SJCRH30 (cell line): Measurements from ENCODE around the gene CRYBB3. TPM values are rescaled to one million over a fixed set of nuclear protein-coding genes. Genes with fewer than 3 reads are reported as not detected.
A peak's percentile ranks its signal among the peaks of the same experiment; 100 is the strongest.
"Not testable (repeated sequence)": the region's sequence is repeated elsewhere in the genome, so short reads cannot be mapped to it uniquely, and the experiment has no call there.

Experiments used
- DNase-seq, 2 experiments: peaks; one replicate each; pipeline ENCODE4 v3.0.0-alpha.2; 2015 to 2020
- H3K27ac ChIP-seq: fragments of 250-450 bp; sonication (Bioruptor Pico); 2 replicates; pipeline ENCODE4 v1.5.1; 2020; ENCODE audit warnings: mild to moderate bottlenecking, moderate library complexity
- H3K27me3 ChIP-seq: fragments of 250-450 bp; sonication (Bioruptor Pico); 2 replicates; pipeline ENCODE4 v1.5.1; 2020; ENCODE audit warnings: mild to moderate bottlenecking, moderate library complexity
- H3K36me3 ChIP-seq: fragments of 250-450 bp; sonication (Bioruptor Pico); 2 replicates; pipeline ENCODE4 v1.5.1; 2020; ENCODE audit warnings: mild to moderate bottlenecking, moderate library complexity
- H3K4me1 ChIP-seq: fragments of 250-450 bp; sonication (Bioruptor Pico); 2 replicates; pipeline ENCODE4 v1.5.1; 2020; ENCODE audit warnings: mild to moderate bottlenecking, moderate library complexity
- H3K4me3 ChIP-seq: fragments of 250-450 bp; sonication (Bioruptor Pico); 2 replicates; pipeline ENCODE4 v1.5.1; 2020; ENCODE audit warnings: mild to moderate bottlenecking, moderate library complexity
- H3K9me3 ChIP-seq: fragments of 250-450 bp; sonication (Bioruptor Pico); replicated peaks from 2 replicates; pipeline ENCODE4 v1.5.1; 2020; ENCODE audit warnings: mild to moderate bottlenecking, moderate library complexity
- total RNA-seq: library from RNA; depleted of rRNA; stranded (reverse); fragments of >200 nt; shearing (Covaris generic); gene quantifications from 2 replicates; pipeline ENCODE4 v1.2.3, GENCODE V29; 2014

Gene CRYBB3
- total RNA-seq, 1 experiment from 2014 or later: not detected

DNA sequence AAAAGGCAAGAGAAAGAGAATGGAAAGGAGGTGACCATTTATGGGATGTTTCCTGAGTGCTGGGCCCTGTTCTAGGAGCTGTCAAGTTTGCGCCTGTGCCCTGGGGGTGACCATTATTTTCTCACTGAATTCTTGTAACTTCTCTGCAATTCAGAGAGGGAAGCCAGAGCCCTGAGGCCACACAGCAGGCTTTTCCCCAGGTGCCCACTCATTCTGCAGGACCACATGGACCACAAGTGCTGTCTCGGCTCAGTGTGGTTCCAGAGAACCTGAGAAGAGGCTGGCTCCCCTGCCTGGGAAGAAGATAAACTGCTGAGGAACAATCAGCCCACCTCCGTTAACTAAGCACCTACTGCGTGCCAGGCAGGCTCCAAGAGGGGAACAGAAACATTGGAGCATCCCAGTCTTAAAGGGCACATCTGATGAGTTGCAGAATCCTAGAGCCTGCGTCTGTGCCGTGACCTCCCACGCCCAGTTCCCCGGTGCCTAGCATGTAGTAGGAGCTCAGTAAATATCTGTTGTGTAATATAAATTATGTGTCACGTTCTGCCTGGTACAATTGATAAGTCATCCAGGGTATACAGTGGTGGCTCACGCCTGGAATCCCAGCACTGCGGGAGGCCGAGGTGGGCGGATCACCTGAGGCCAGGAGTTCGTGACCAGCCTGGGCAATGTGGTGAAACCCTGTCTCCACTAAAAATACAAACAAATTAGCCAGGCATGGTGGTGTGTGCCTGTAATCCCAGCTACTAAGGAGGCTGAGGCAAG, 31.6 kb upstream of the CRYBB3 start:
- Histone ChIP-seq H3K4me3 (no peak overlapping the region), H3K27me3 (no peaks in the 10 kb centered on the region), H3K27ac (no peak overlapping the region), H3K4me1 (peaks cover 15% of the 10 kb centered on the region), H3K36me3 (peaks cover 8% of the 10 kb centered on the region), H3K9me3 (no peaks in the 10 kb centered on the region)
- DNase-seq: no peak

DNA sequence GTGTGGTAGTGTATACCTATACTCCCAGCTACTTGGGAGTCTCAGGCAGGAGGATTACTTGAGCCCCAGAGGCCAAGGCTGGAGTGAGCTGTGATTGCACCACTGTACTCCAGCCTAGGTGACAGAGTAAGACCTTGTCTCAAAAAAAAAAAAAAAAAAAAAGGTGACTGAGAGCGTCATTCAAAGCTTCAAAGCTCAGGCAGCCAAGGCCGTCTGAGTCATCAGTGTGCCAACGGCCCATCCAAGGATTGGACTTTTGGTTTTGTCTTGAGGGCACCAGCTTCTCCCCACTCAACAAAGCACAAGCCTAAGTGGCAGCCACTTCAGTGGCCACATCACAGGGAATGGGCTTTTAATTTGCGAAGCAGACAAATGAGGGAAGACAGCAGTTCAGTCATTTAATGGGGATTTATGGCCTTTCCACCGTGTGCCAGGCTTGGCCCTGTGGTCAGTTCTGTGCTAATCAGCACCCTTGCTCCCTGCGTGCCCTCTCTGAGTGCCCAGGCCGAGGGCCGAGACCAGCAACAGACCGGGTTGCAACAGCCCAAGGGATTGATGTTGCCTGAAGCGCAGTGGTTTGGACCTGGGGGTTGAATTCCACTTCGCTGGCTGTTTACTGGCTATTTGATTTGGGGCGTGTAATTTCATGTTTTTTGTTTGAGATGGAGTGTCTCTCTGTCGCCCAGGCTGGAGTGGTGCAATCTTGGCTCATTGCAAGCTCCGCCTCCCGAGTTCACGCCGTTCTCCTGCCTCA, 30.2 kb upstream of the CRYBB3 start:
- no peak overlapping the region for H3K27ac ChIP-seq
- DNase-seq: no peak
- H3K9me3 ChIP-seq: no peaks in the 10 kb centered on the region
- H3K36me3 ChIP-seq: peaks cover 12% of the 10 kb centered on the region
- H3K4me1 ChIP-seq: peaks cover 14% of the 10 kb centered on the region
- H3K4me3 ChIP-seq: no peak overlapping the region
- no peaks in the 10 kb centered on the region for H3K27me3 ChIP-seq

DNA sequence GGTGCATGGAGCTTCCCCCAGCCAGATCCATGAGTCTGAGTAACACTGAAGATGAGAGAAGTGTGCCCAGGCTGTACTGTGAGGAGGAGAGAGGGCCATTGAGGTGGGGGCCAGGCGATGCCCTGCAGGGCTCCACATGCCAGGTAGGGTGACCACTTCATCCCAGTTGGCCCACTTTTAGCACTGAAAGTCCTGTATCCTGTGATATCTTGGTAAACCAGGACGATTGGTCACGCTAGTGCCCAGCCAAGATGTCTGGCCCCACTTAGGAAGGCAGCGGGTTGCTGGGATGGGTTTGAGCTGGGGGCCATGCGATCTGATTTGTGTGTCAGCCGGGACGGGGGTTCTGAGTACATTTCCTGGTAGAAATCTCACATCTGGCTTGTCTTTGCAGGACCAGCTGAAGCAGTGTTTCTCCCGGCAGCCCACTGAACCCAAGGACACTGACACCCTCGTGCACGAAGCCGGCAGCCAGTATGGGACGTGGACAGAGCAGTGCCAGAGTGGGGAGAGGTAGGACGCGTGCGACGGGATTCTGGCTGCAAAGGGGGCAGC, 29.2 kb upstream of the CRYBB3 start:
- H3K36me3 ChIP-seq: peaks cover 23% of the 10 kb centered on the region
- DNase-seq: no peak
- no peaks in the 10 kb centered on the region for H3K27me3 ChIP-seq
- peaks cover 5% of the 10 kb centered on the region for H3K4me1 ChIP-seq
- no peak overlapping the region for H3K27ac ChIP-seq
- no peak overlapping the region for H3K4me3 ChIP-seq
- H3K9me3 ChIP-seq: no peaks in the 10 kb centered on the region

DNA sequence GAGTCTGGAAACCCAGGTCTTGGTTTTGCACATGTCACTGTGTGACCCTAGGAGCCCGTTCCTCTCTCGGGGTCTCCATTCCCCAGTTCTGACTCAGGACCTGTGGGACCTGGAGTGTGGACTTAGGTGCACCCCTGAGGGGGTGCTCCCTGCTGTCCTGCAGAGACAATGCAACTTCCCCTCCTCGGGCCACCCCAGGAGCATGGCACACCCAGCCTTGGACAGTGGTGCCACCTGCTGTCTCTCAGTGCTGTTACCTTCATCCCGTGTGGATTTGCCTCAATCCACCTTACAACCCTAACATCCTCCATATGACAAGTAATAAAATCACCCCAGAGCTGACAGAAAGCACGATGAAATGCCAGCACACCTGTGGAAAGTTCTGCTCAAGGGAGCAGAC, 27.5 kb upstream of the CRYBB3 start:
- Histone ChIP-seq H3K27me3 (no peaks in the 10 kb centered on the region), H3K4me1 (peaks cover 4% of the 10 kb centered on the region; the same call in 1 of the 2 replicates), H3K27ac (no peak overlapping the region), H3K4me3 (no peak overlapping the region), H3K36me3 (peaks cover 39% of the 10 kb centered on the region), H3K9me3 (no peaks in the 10 kb centered on the region)
- peak; percentile 40 to 54 for DNase-seq

DNA sequence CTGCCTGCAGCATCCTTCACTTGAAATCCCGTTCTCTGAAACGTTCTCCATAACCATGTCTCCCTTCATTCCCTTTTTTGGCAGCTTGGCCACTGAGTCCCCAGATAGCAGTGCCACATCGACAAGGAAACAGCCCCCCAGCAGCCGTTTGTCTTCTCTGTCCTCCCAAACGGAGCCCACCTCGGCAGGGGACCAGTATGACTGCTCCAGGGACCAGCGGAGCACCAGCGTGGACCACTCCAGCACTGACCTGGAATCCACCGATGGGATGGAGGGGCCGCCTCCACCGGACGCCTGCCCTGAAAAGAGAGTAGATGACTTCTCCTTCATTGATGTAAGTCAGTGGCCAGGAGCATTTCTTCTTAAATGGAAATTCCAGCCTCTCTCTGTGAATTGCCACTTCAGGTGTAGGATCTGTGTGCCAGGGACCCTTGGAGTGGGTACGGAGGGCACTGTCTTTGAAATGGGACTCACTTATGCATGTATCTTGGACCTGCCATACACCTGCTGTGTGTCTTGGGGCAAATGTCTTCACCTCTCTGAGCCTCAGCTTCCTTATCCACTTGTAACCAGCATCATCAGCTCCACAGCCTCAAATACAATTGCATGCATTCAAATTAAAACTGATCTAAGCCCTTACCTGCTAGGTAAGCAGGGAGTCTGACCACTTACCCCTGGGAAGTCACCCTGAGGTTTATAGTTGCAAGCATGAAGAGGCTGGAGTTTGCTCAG, 25.3 kb upstream of the CRYBB3 start:
- Histone ChIP-seq H3K27me3 (no peaks in the 10 kb centered on the region), H3K27ac (no peak overlapping the region), H3K4me3 (no peak overlapping the region), H3K36me3 (peaks cover 45% of the 10 kb centered on the region), H3K4me1 (peaks cover 4% of the 10 kb centered on the region; the same call in 1 of the 2 replicates), H3K9me3 (no peaks in the 10 kb centered on the region)
- DNase-seq: no peak

DNA sequence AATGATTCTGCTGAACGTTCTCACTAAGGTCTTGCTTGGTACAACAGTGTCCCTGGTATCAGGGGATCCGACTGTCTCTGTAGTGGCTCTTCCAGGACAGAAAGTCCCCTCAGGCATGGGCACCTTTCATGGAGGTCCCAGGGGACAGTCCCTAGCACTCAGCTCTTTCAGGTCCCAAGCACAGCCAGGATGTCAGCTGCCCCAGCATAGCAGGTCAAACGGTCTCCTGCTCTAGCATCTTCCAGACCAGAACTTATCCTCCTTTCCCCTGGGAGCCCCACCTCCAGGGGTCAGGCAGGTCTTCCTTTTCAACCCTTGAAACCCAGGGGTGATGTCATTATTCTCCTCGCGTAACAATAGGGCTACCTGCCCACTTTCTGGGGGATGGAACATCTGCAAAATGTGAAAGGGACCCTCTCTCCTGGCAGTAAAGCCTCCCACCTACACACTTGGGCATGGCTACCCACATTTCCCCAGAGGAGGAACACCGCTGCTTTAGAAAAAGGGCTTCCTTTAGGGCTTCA, 24.7 kb upstream of the CRYBB3 start:
- H3K4me3 ChIP-seq: no peak overlapping the region
- peaks cover 52% of the 10 kb centered on the region for H3K36me3 ChIP-seq
- no peaks in the 10 kb centered on the region for H3K27me3 ChIP-seq
- H3K27ac ChIP-seq: no peak overlapping the region
- H3K4me1 ChIP-seq: peaks cover 4% of the 10 kb centered on the region; the same call in 1 of the 2 replicates
- DNase-seq: no peak
- no peaks in the 10 kb centered on the region for H3K9me3 ChIP-seq

DNA sequence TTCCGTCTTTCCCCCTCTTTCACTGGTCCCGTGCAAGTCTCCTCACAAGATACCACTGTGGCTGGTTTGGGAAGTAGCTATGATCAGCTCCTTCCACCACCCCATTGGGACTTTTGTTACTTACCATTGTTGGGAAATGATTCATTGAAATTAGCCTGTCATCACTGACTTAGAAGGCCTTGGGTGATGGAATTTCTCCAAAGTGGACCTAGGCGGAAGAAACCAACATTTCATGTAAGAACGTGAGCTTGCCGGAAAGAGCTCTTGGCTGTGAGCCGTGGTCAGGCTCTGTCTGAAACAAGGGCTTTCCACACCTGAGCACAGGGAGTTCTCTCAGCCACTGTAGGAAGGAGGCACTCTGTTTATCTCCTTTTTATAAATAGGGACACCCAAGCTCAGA, 23.5 kb upstream of the CRYBB3 start:
- no peak overlapping the region for H3K4me3 ChIP-seq
- DNase-seq: no peak
- H3K36me3 ChIP-seq: peaks cover 59% of the 10 kb centered on the region
- H3K4me1 ChIP-seq: no peaks in the 10 kb centered on the region
- H3K27me3 ChIP-seq: no peaks in the 10 kb centered on the region
- no peaks in the 10 kb centered on the region for H3K9me3 ChIP-seq
- H3K27ac ChIP-seq: no peak overlapping the region

DNA sequence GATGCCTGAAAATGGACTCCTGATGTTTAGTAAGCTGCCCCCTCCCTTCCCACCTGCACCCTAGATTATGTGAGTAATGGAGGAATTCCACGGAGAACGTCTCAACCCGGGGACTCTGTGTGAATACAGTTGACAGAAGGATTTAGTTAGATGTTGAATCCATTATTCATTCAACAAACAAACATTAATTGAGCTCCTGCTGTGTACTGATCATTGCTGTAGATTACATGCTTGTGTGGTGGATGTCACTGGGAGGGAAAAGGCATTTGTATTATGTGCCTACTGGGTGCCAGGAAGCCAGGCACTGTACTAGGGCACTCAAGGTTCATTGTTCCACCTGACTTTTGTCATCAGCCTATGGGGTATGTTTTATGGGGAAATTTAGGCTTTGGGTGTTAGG, 22.9 kb upstream of the CRYBB3 start:
- Histone ChIP-seq H3K4me3 (no peak overlapping the region), H3K4me1 (no peaks in the 10 kb centered on the region), H3K27me3 (no peaks in the 10 kb centered on the region), H3K9me3 (no peaks in the 10 kb centered on the region), H3K36me3 (peaks cover 62% of the 10 kb centered on the region), H3K27ac (no peak overlapping the region)
- DNase-seq: no peak

DNA sequence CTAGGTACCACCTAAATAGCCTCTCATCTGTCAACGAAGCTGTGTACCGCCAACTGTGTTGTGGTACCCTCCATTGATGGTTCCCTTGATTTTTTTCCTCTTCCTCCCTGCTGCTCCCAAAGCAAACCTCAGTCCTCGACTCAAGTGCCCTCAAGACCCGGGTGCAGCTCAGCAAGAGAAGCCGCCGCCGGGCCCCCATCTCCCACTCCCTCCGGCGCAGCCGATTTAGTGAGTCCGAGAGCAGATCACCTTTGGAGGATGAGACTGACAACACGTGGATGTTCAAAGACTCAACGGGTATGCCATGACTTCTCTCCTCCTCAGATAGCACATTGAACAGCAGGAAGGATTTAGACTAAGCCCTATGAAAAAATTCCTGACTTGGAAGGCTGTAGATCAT, 22.4 kb upstream of the CRYBB3 start:
- H3K27me3 ChIP-seq: no peaks in the 10 kb centered on the region
- no peaks in the 10 kb centered on the region for H3K4me1 ChIP-seq
- H3K4me3 ChIP-seq: no peak overlapping the region
- no peak overlapping the region for H3K27ac ChIP-seq
- H3K36me3 ChIP-seq: peaks cover 60% of the 10 kb centered on the region
- no peak for DNase-seq
- no peaks in the 10 kb centered on the region for H3K9me3 ChIP-seq

DNA sequence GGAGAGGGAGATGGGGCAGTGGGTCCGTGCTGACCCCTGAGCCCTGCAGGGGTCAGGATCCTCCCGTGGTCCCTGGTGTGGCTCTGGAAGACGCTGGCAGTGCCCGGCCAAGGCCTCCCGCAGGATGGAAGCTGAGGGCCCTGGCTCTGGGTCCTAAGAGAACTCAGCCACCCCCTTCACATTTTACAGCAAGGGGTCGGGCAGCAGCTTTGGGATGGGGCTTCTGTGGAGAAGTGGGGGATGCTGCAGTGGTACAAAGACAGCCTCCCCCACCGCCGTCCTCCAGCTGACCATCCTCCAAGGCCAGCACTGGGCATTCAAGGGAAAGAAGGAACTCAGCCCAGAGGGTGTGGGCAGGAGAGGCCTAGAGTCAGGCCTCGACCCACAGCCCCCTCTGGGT, 21.8 kb upstream of the CRYBB3 start:
- Histone ChIP-seq H3K4me1 (no peaks in the 10 kb centered on the region), H3K27me3 (no peaks in the 10 kb centered on the region), H3K27ac (no peak overlapping the region), H3K36me3 (peaks cover 62% of the 10 kb centered on the region), H3K4me3 (no peak overlapping the region), H3K9me3 (no peaks in the 10 kb centered on the region)
- no peak for DNase-seq

DNA sequence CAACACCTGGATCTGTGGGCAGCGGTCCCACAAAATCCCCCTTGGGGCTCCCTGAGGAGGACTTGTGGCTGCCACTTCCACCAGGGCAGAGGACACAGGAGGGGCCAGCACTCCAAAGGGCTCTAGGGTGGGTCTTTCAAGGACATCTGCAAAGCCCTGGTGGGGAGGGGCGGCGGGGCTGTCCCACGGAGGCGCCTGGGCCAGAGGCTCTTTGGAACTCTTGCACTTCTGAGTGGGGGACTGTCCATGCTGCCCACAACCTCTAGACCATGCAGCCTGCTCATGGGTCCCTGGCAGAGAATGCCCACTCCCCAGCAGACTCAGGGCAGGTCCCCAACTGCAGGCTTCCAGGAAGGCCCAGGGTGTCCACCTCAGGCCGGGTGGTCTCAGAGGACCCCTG, 21.3 kb upstream of the CRYBB3 start:
- H3K27ac ChIP-seq, DNase-seq, H3K9me3 ChIP-seq: not testable (repeated sequence)

DNA sequence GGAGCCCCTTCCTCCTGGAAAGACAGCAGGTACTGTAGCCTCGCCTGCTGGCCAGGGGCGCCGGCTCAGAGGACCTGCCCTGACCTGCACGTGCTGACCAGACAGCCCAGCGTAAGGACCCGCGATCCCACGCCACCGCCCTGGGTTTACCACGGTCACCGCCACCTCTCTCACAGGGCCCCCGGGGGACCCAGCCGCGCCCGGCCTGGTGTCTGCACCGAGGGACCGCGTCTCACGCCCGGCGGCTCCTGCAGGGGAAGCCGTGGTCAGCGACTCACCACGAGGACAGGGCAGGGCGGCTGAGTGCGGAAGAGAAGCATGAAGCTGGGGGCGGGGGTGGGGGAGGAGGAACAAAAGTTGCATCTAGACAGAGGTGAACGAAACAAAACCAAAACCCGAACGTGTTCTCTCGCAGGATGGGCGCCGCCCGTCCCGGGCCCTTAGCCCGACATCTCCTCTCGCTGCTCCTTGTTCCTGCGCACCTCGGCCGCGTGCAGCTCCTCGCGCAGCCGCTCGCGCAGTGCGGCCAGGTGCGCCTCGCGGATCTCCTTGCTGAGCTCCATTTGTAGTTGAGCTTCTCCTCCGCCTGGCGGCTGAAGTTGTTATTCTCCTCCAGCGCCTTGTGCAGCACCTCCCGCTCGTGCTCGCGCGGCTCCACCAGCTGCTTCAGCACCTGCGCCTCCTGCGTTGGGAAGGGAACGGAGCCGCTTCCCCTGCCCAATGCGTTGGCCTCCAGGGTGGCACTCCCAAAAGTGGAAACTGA, 20.6 kb upstream of the CRYBB3 start:
- H3K4me1 ChIP-seq, H3K27ac ChIP-seq, DNase-seq, H3K27me3 ChIP-seq, H3K4me3 ChIP-seq, H3K9me3 ChIP-seq: not testable (repeated sequence)
- H3K36me3 ChIP-seq: peaks cover 61% of the 10 kb centered on the region

More for the DNA sequence above, 21.3 kb upstream of the CRYBB3 start:
- not testable (repeated sequence) for H3K4me3 ChIP-seq, H3K27me3 ChIP-seq, H3K4me1 ChIP-seq
- peaks cover 63% of the 10 kb centered on the region for H3K36me3 ChIP-seq

DNA sequence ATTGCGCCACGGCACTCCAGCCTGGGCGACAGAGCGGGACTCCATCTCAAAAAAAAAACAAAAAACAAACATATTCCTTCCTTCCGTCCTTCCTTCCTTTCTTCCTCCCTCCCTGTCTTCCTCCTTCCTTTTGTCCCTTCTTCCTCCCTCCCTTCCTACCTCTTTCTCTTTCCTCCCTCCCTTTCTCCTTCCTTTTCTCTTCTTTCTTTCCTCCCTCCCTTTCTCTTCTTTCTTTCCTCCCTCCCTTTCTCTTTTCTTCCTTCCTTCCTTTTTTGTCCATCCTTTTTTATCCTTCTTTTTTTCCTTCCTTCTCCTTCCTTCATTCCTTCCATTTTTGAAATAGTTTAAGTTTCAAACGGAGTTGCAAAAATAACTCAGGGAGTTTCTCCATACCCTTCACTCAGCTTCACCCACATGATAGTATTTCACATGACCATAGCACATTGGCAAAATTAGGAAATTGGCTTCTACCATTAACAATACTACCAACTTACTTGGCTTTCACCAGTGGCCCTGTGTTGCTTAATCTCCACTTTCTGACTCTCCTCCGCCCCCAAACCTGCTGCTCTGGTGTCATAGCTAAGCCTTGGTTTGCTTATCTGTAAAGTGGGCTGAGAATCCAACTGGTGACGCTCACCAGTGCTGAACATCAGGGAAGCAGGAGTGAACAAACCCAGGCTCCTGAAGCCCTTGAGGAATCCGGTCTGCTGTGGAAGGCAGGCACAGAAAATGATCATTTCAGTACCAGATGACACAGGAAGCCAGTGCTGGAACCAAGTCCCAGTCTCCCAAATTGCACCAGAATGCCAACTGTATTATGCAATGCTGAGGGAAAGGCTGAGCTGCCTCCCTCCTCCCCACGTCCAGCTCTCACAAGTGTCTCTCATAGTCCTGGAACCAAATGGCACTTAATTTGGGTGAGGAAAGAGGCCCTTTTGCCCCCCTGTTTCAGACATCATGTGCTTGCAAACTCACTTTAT, 17.2 kb upstream of the CRYBB3 start:
- no peak overlapping the region for H3K27ac ChIP-seq
- DNase-seq: no peak
- H3K4me1 ChIP-seq: no peaks in the 10 kb centered on the region
- no peak overlapping the region for H3K4me3 ChIP-seq
- no peaks in the 10 kb centered on the region for H3K9me3 ChIP-seq
- no peaks in the 10 kb centered on the region for H3K27me3 ChIP-seq
- H3K36me3 ChIP-seq: peaks cover 54% of the 10 kb centered on the region
